CD4-positive, alpha-beta T cell treated with Interferon alpha-2 for 1 hour (primary cell): ENCODE measurements around the gene IMPDH1.
A peak's percentile ranks its signal among the peaks of the same experiment; 100 is the strongest.

Source experiments
- DNase-seq, 2 donors: peaks; one replicate each; pipeline ENCODE4 v3.0.0-alpha.2; 2020 to 2022

Gene IMPDH1

GRCh38 chr7:128404886-128405470, 4.8 kb downstream of the IMPDH1 start:
- no peak for DNase-seq

- DNase-seq, result no peak
Measured at GRCh38 chr7:128404143-128404681, 5.6 kb downstream of the IMPDH1 start.

- no peak for DNase-seq
Measured at GRCh38 chr7:128403676-128404075, 6.1 kb downstream of the IMPDH1 start.

GRCh38 chr7:128402356-128402755, 7.4 kb downstream of the IMPDH1 start:
- no peak for DNase-seq

GRCh38 chr7:128400566-128400965, 9.2 kb downstream of the IMPDH1 start:
- DNase-seq, result no peak

- no peak for DNase-seq
Measured at GRCh38 chr7:128399991-128400390, 9.8 kb downstream of the IMPDH1 start.

GRCh38 chr7:128398841-128399135, 11.0 kb downstream of the IMPDH1 start:
- no peak for DNase-seq

- DNase-seq, result peak; percentile 22 to 49
Measured at GRCh38 chr7:128398016-128398840, 11.6 kb downstream of the IMPDH1 start.

- DNase-seq, result no peak
Measured at GRCh38 chr7:128396357-128396756, 13.4 kb downstream of the IMPDH1 start.

GRCh38 chr7:128395748-128396147, 14.0 kb downstream of the IMPDH1 start:
- DNase-seq, result no peak

GRCh38 chr7:128394904-128395496, 14.8 kb downstream of the IMPDH1 start:
- DNase-seq, result no peak

- no peak for DNase-seq
Measured at GRCh38 chr7:128393526-128394330, 16.1 kb downstream of the IMPDH1 start.

GRCh38 chr7:128392446-128393327, 17.1 kb downstream of the IMPDH1 start:
- DNase-seq, result no peak

GRCh38 chr7:128391805-128392204, 18.0 kb downstream of the IMPDH1 start:
- no peak for DNase-seq

GRCh38 chr7:128390871-128391565, 18.8 kb downstream of the IMPDH1 start:
- DNase-seq, result no peak

- DNase-seq, result no peak
Measured at GRCh38 chr7:128389618-128390329, 20.0 kb downstream of the IMPDH1 start.

GRCh38 chr7:128389085-128389617, 20.6 kb downstream of the IMPDH1 start:
- no peak for DNase-seq

- no peak for DNase-seq
Measured at GRCh38 chr7:128388145-128388485, 21.7 kb downstream of the IMPDH1 start.

GRCh38 chr7:128387216-128388144, 22.3 kb downstream of the IMPDH1 start:
- peak; percentile 58 to 68 for DNase-seq
